B cell (primary cell): ENCODE results near the gene TMEM19. TPM values are rescaled to one million over a fixed set of nuclear protein-coding genes. Genes with fewer than 3 reads are reported as not detected.

Experiments
- ATAC-seq: fragments of 200-7000 bp; cut with Tn5 transposase; one replicate; pipeline ENCODE4 v1.10.0; 2021; ENCODE audit warnings: low read depth, mild to moderate bottlenecking, moderate number of reproducible peaks, moderate library complexity
- CTCF ChIA-PET: fragments of 350-600 bp; sonication (Branson Sonifier 250); formaldehyde crosslinking; loops from one replicate; lab custom pipeline; 2021; ENCODE audit warnings: antibody characterized with exemption, inconsistent platforms; lab: Charles Lee
- POLR2A ChIA-PET: fragments of 350-600 bp; sonication (Branson Sonifier 250); formaldehyde crosslinking; loops from one replicate; lab custom pipeline; 2021; ENCODE audit warnings: antibody characterized with exemption; lab: Charles Lee
- DNase-seq: peaks from one replicate; pipeline ENCODE4 v3.0.0; 2013
- H2AFZ ChIP-seq: 2 replicates; pipeline ENCODE4 v1.6.1; 2012; ENCODE audit warnings: mild to moderate bottlenecking, low read depth, low read length; ENCODE audit not compliant: insufficient read depth, poor library complexity, severe bottlenecking
- H3K27ac ChIP-seq, 2 donors: 1 replicate in 1 of 2; 2 replicates in 1 of 2; pipeline ENCODE4 v1.5.1; 2012 to 2013; ENCODE audit warnings: low read length in 2 of 2, mild to moderate bottlenecking in 2 of 2, moderate library complexity in 1 of 2
- H3K27me3 ChIP-seq, 4 experiments: fragments of 200-600 bp in 1 of 4; sonication (generic) in 1 of 4; replicated peaks in 1 of 4; 1 replicate in 2 of 4; 2 replicates in 2 of 4; pipeline versions ENCODE4 v1.6.1 to v1.7.0; 2013 to 2016; ENCODE audit warnings: low read length in 3 of 4, mild to moderate bottlenecking in 2 of 4, mixed read lengths in 1 of 4, moderate library complexity in 1 of 4; ENCODE audit not compliant: insufficient read depth in 4 of 4, control insufficient read depth in 3 of 4; ENCODE audit errors: control extremely low read depth in 1 of 4
- H3K36me3 ChIP-seq, 2 experiments: replicated peaks in 1 of 2; 1 replicate in 1 of 2; 2 replicates in 1 of 2; pipeline versions ENCODE4 v1.6.1 to v1.7.1; 2013; ENCODE audit warnings: low read length in 1 of 2; ENCODE audit not compliant: insufficient read depth in 2 of 2, control insufficient read depth in 1 of 2; ENCODE audit errors: control extremely low read depth in 1 of 2, extremely low read depth in 1 of 2
- H3K4me1 ChIP-seq, 2 donors: fragments of 200-600 bp in 1 of 2; sonication (generic) in 1 of 2; 1 replicate in 1 of 2; 2 replicates in 1 of 2; pipeline versions ENCODE4 v1.5.1 to v1.6.1; 2013 to 2017; ENCODE audit warnings: low read length in 2 of 2; ENCODE audit not compliant: control insufficient read depth in 2 of 2, insufficient read depth in 2 of 2
- H3K4me2 ChIP-seq: replicated peaks from 2 replicates; pipeline ENCODE3; 2012; ENCODE audit warnings: mild to moderate bottlenecking, low read depth, low read length; ENCODE audit not compliant: poor library complexity, severe bottlenecking
- H3K4me3 ChIP-seq, 5 experiments: fragments of 200-600 bp in 1 of 5; sonication (generic) in 1 of 5; 1 replicate in 3 of 5; 2 replicates in 2 of 5; pipeline versions ENCODE4 v1.5.1 to v1.7.0; 2011 to 2016; ENCODE audit warnings: low read length in 4 of 5, mild to moderate bottlenecking in 4 of 5, low read depth in 2 of 5, control low read depth in 1 of 5, moderate library complexity in 1 of 5; ENCODE audit not compliant: insufficient read depth in 1 of 5; ENCODE audit errors: control extremely low read depth in 1 of 5, extremely low read depth in 1 of 5
- H3K79me2 ChIP-seq: fragments of 200-600 bp; sonication (generic); one replicate; pipeline ENCODE4 v1.6.0; 2016; ENCODE audit warnings: low read length; ENCODE audit not compliant: control insufficient read depth, insufficient read depth
- H3K9ac ChIP-seq: fragments of 200-600 bp; sonication (generic); 2 replicates; pipeline ENCODE4 v1.6.1; 2017; ENCODE audit warnings: mild to moderate bottlenecking, low read length, moderate library complexity
- H3K9me3 ChIP-seq, 3 donors: one replicate each; pipeline versions ENCODE4 v1.6.1 to v1.7.1; 2013; ENCODE audit warnings: low read length in 2 of 3; ENCODE audit not compliant: control insufficient read depth in 2 of 3, insufficient read depth in 1 of 3; ENCODE audit errors: control extremely low read depth in 1 of 3
- H4K20me1 ChIP-seq: 2 replicates; pipeline ENCODE4 v1.6.0; 2012; ENCODE audit warnings: mild to moderate bottlenecking, low read length; ENCODE audit not compliant: insufficient read depth, control insufficient read depth, poor library complexity, severe bottlenecking
- H3K27ac Mint-ChIP-seq: one replicate; pipeline ENCODE4 v1.8.0; 2021; ENCODE audit warnings: mixed read lengths
- H3K27me3 Mint-ChIP-seq: one replicate; pipeline ENCODE4 v1.8.0; 2021; ENCODE audit warnings: mixed read lengths
- H3K4me1 Mint-ChIP-seq: one replicate; pipeline ENCODE4 v1.8.0; 2021; ENCODE audit warnings: mixed read lengths
- H3K4me3 Mint-ChIP-seq: one replicate; pipeline ENCODE4 v1.8.0; 2021; ENCODE audit warnings: mixed read lengths
- H3K9me3 Mint-ChIP-seq: one replicate; pipeline ENCODE4 v1.8.0; 2022; ENCODE audit warnings: mixed read lengths; ENCODE audit not compliant: insufficient read depth
- CTCF ChIP-seq: fragments of 200-600 bp; IDR thresholded peaks from one replicate; pipeline ENCODE4 v1.8.0; 2022; ENCODE audit warnings: antibody characterized with exemption, mild to moderate bottlenecking
- EZH2 ChIP-seq: IDR thresholded peaks from 2 replicates; pipeline ENCODE4 v1.6.1; 2012; ENCODE audit warnings: borderline replicate concordance, low read depth, mild to moderate bottlenecking, moderate library complexity, low read length; ENCODE audit not compliant: insufficient read depth, poor library complexity, severe bottlenecking
- WGBS: methylation state at CpG from one replicate; pipeline ENCODE4 v1.1.5; 2013; ENCODE audit warnings: missing lambda C conversion rate; ENCODE audit not compliant: insufficient coverage; 5-methylcytosine and 5-hydroxymethylcytosine counted together
- intact Hi-C: fragments of 100-400 bp; cut with micrococcal nuclease; formaldehyde crosslinking; loops from one replicate; pipeline ENCODE4 v1.10.0; 2022
- polyA plus RNA-seq: library from polyadenylated mRNA; depleted of rRNA; stranded (reverse); fragments of >200 nt; gene quantifications from 2 replicates; pipeline ENCODE4 v1.2.3, GENCODE V29; 2012
- total RNA-seq, 2 donors: library from RNA; stranded (reverse); fragments of 120-200 nt in 1 of 2; gene quantifications; 1 replicate in 1 of 2; 2 replicates in 1 of 2; pipeline versions ENCODE4 v1.2.3 to v1.2.4, GENCODE V29; 2013 to 2022

The TMEM19 gene
- total and polyA plus RNA-seq, 2 donors (not counting 1 experiment from before 2014, with no cell fraction given) = 39.4 to 53.6 TPM

GRCh38 chr12:71691504-71692129, 5.7 kb downstream of the TMEM19 start:
- Histone ChIP-seq H3K27ac (peak overlapping the region; percentile 31 to 95), H3K4me3 (peak overlapping the region in 2 of 5 experiments; percentile 1 to 6), H3K27me3 (no peaks in the 10 kb centered on the region), H3K4me2 (peak overlapping the region; percentile 86), H4K20me1 (no peaks in the 10 kb centered on the region), H3K9ac (peak overlapping the region; percentile 44), H2AFZ (peak overlapping the region; percentile 41), H3K9me3 (peaks cover 0 to 2% (median 0%) of the 10 kb centered on the region in 3 donors), H3K4me1 (peaks cover 81% of the 10 kb centered on the region in 2 donors), H3K79me2 (peaks cover 88% of the 10 kb centered on the region), H3K36me3 (peaks cover 1 to 6% of the 10 kb centered on the region in 2 experiments)
- peak overlapping the region; percentile 81 for H3K27ac Mint-ChIP-seq
- H3K4me3 Mint-ChIP-seq = peak overlapping the region; percentile 59
- POLR2A ChIA-PET = no interaction called here
- 100% methylated on average over 1 of the region's 4 CpGs for whole genome bisulfite sequencing
- ATAC-seq (no peak), DNase-seq (peak; percentile 22)
- no peaks in the 10 kb centered on the region for H3K9me3 Mint-ChIP-seq
- no peaks in the 10 kb centered on the region for H3K27me3 Mint-ChIP-seq
- TF ChIP-seq CTCF = no peak
- no peak for TF ChIP-seq EZH2
- intact Hi-C loops = no loop called here
- H3K4me1 Mint-ChIP-seq = peaks cover 73% of the 10 kb centered on the region
- CTCF ChIA-PET = no interaction called here

- peak overlapping the region; percentile 48 for H3K9ac ChIP-seq
- ATAC-seq (no peak), DNase-seq (no peak)
- Mint-ChIP-seq H3K4me3 (no peak overlapping the region), H3K27ac (peak overlapping the region; percentile 88), H3K9me3 (no peaks in the 10 kb centered on the region), H3K4me1 (peaks cover 71% of the 10 kb centered on the region), H3K27me3 (no peaks in the 10 kb centered on the region)
- no peak for TF ChIP-seq EZH2
- no peak for TF ChIP-seq CTCF
- H3K4me3 ChIP-seq = no peak overlapping the region
- no peak overlapping the region for H2AFZ ChIP-seq
- intact Hi-C loops = no loop called here
- H3K79me2 ChIP-seq = peaks cover 76% of the 10 kb centered on the region
- H3K9me3 ChIP-seq = peaks cover 0 to 2% (median 1%) of the 10 kb centered on the region in 3 donors
- ChIA-PET POLR2A (interaction anchor here (1.1 to 1.3 kb wide), 2 partner anchors 8 to 30 kb away, joined by 3 read pairs; partner anchors contain the start of gene ZFC3H1), CTCF (interaction anchor here (1.6 kb wide), 1 partner anchor 57 kb away, joined by 5 read pairs; no protein-coding TSS in a partner anchor)
- no peaks in the 10 kb centered on the region for H3K27me3 ChIP-seq
- WGBS = 91% methylated on average over 2 of the region's 7 CpGs
- peaks cover 1 to 20% of the 10 kb centered on the region in 2 experiments for H3K36me3 ChIP-seq
- peaks cover 74 to 79% of the 10 kb centered on the region in 2 donors for H3K4me1 ChIP-seq
- no peaks in the 10 kb centered on the region for H4K20me1 ChIP-seq
- peak overlapping the region; percentile 86 to 95 for H3K27ac ChIP-seq
- peak overlapping the region; percentile 75 for H3K4me2 ChIP-seq
These were observed 7.2 kb downstream of the TMEM19 start for GRCh38 chr12:71693126-71693525.
